ENCODE measurements around the gene DCHS1. TPM values are rescaled to one million over a fixed set of nuclear protein-coding genes. Genes with fewer than 3 reads are reported as not detected.

Gene DCHS1
- total and polyA plus RNA-seq, 9 of the 15 experiments (the other 6 are each of a cell fraction or from before 2014, with no cell fraction given): 0.04 to 0.49 (median 0.14) TPM; not detected in 2

GRCh38 chr11:6583584-6583983 is 72.0 kb downstream of the DCHS1 start (continued):
- no peak for TF ChIP-seq E2F6 (IDR thresholded peaks at IDR 0.05; ENCODE audit: borderline replicate concordance in 1 of 2, extremely low read depth in 1 of 2, insufficient read depth in 1 of 2, insufficient read length in 1 of 2, low read depth in 1 of 2, low read length in 1 of 2, poor library complexity in 1 of 2, severe bottlenecking in 1 of 2)
- peak in 1 of 2 experiments; percentile 66; a peak in 2 of 4 replicates for TF ChIP-seq TRIM24 (IDR thresholded peaks at IDR 0.05)
- no peak for TF ChIP-seq PHF21A (IDR thresholded peaks at IDR 0.05; ENCODE audit: borderline replicate concordance, low read depth)
- TF ChIP-seq ZNF280B (CRISPR knock-in tag; IDR thresholded peaks at IDR 0.05): no peak
- TF ChIP-seq ZNF324 (CRISPR knock-in tag; IDR thresholded peaks at IDR 0.05): peak; percentile 99
- TF ChIP-seq ARID3A (IDR thresholded peaks at IDR 0.05; ENCODE audit: borderline replicate concordance, low read depth, low read length): peak; percentile 73; the same call in 1 of the 2 replicates
- TF ChIP-seq ZNF668 (CRISPR knock-in tag; IDR thresholded peaks at IDR 0.05): no peak
- no peak for TF ChIP-seq ZBTB49 (CRISPR knock-in tag; IDR thresholded peaks at IDR 0.05; ENCODE audit: borderline replicate concordance)
- no peak for TF ChIP-seq HCFC1 (IDR thresholded peaks at IDR 0.05; ENCODE audit: low read depth, low read length)
- TF ChIP-seq SNAPC5 (CRISPR knock-in tag; IDR thresholded peaks at IDR 0.05): no peak
- TF ChIP-seq KAT2B (IDR thresholded peaks at IDR 0.05; ENCODE audit: low read depth, low read length): no peak
- no peak for TF ChIP-seq USF1 (CRISPR knock-in tag; IDR thresholded peaks at IDR 0.05)
- TF ChIP-seq PHF8 (IDR thresholded peaks at IDR 0.05; ENCODE audit: borderline replicate concordance, low read length): no peak
- peak in 1 of 2 experiments; percentile 89; a peak in 2 of 3 replicates for TF ChIP-seq CBX3 (IDR thresholded peaks at IDR 0.05; ENCODE audit: borderline replicate concordance in 1 of 2, low read length in 2 of 2)
- TF ChIP-seq BMI1 (IDR thresholded peaks at IDR 0.05; ENCODE audit: low read length): no peak
- TF ChIP-seq ZFP91 (CRISPR knock-in tag; IDR thresholded peaks at IDR 0.05): no peak
- TF ChIP-seq MCM5 (IDR thresholded peaks at IDR 0.05; ENCODE audit: low read depth): no peak

Measured in K562 (cell line).